Small intestine (tissue), 7 donors: ENCODE measurements around the gene DOLK. TPM values are rescaled to one million over a fixed set of nuclear protein-coding genes. Genes with fewer than 3 reads are reported as not detected.
A peak's percentile ranks its signal among the peaks of the same experiment; 100 is the strongest.

Experiments
- DNase-seq, 2 donors: peaks; one replicate each; pipeline versions ENCODE4 v3.0.0 to v3.0.0-alpha.2; 2013
- FAIRE-seq: peaks from 2 replicates; lab custom pipeline; 2012; peaks lifted over from hg19 to GRCh38; lab: Jason Lieb, UNC
- H3K27ac ChIP-seq, 3 donors: one replicate each; pipeline ENCODE4 v1.5.1; 2013; ENCODE audit warnings: low read length in 2 of 3, mild to moderate bottlenecking in 2 of 3, control low read depth in 1 of 3, inconsistent platforms in 1 of 3, low read depth in 1 of 3, moderate library complexity in 1 of 3
- H3K27me3 ChIP-seq, 3 donors: one replicate each; pipeline ENCODE4 v1.6.1; 2013; ENCODE audit warnings: low read length in 3 of 3, inconsistent platforms in 1 of 3; ENCODE audit not compliant: control insufficient read depth in 3 of 3, insufficient read depth in 3 of 3
- H3K36me3 ChIP-seq, 3 donors: one replicate each; pipeline ENCODE4 v1.6.1; 2013; ENCODE audit warnings: low read length in 3 of 3, inconsistent platforms in 1 of 3, low read depth in 1 of 3, mild to moderate bottlenecking in 1 of 3, moderate library complexity in 1 of 3; ENCODE audit not compliant: control insufficient read depth in 3 of 3, insufficient read depth in 2 of 3
- H3K4me1 ChIP-seq, 3 donors: one replicate each; pipeline ENCODE4 v1.6.1; 2013; ENCODE audit warnings: low read length in 2 of 3, inconsistent platforms in 1 of 3, low read depth in 1 of 3, mild to moderate bottlenecking in 1 of 3, moderate library complexity in 1 of 3; ENCODE audit not compliant: control insufficient read depth in 3 of 3, insufficient read depth in 2 of 3
- H3K4me3 ChIP-seq, 3 donors: one replicate each; pipeline ENCODE4 v1.5.1; 2013; ENCODE audit warnings: low read length in 3 of 3, control low read depth in 1 of 3, inconsistent platforms in 1 of 3, low read depth in 1 of 3, mild to moderate bottlenecking in 1 of 3, moderate library complexity in 1 of 3
- H3K9me3 ChIP-seq, 2 donors: one replicate each; pipeline ENCODE4 v1.6.1; 2013; ENCODE audit warnings: low read depth in 1 of 2, low read length in 1 of 2; ENCODE audit not compliant: control insufficient read depth in 2 of 2, insufficient read depth in 1 of 2
- WGBS, 3 donors: extraction: QIAGEN DNeasy Blood & Tissue Kit; methylation state at CpG; one replicate each; pipeline ENCODE4 v1.1.7; 2013; 5-methylcytosine and 5-hydroxymethylcytosine counted together
- polyA plus RNA-seq, 4 donors: library from polyadenylated mRNA; stranded (reverse) in 3 of 4; unstranded in 1 of 4; fragments of 200-250 nt in 3 of 4; fragments of 120-200 nt in 1 of 4; gene quantifications; one replicate each; pipeline versions ENCODE4 v1.2.1 to v1.2.3, GENCODE V29; 2013
- donor health status: healthy with polysubstance abuse.
- donor health status: control.
- donor health status: control.
- donor health status: Bipolar disorder and iron deficiency.
- donor health status: healthy.

The DOLK gene
- polyA plus RNA-seq, 4 donors, result 2.9 to 15.2 (median 9.2) TPM

DNA sequence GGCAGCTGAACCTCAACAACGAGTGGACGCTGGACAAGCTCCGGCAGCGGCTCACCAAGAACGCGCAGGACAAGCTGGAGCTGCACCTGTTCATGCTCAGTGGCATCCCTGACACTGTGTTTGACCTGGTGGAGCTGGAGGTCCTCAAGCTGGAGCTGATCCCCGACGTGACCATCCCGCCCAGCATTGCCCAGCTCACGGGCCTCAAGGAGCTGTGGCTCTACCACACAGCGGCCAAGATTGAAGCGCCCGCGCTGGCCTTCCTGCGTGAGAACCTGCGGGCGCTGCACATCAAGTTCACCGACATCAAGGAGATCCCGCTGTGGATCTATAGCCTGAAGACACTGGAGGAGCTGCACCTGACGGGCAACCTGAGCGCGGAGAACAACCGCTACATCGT lies 39.0 kb downstream of the DOLK start:
- H3K36me3 ChIP-seq, result peaks cover 15 to 66% (median 20%) of the 10 kb centered on the region in 3 donors
- FAIRE-seq (no peak), DNase-seq (no peak)
- 97 to 98% (median 97%) methylated on average over 24 of the region's 24 CpGs for WGBS, 3 donors
- no peak overlapping the region for H3K27ac ChIP-seq
- H3K4me1 ChIP-seq, result peaks cover 0 to 16% (median 9%) of the 10 kb centered on the region in 3 donors
- no peak overlapping the region for H3K4me3 ChIP-seq
- H3K9me3 ChIP-seq, result no peaks in the 10 kb centered on the region
- no peaks in the 10 kb centered on the region for H3K27me3 ChIP-seq

DNA sequence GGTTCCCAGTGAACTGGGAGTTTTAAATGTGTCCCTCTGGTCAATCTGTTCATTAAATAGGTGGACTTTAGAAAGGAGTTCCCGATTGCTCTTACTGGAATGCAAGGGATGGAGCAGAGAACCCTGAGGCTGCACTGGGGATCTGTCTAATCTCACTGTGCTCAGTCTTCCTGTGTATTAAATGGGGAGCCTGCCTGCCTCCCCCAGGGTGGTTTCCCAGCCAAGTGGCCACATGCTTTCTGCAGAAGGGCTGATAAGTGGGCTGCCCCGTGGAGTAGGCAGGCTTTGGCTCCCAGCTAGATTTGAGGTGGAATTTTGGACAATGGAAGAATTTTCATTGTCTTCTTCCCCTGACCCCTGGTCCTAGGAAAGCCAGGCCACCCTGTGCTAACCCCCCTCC lies 40.7 kb downstream of the DOLK start:
- H3K4me1 ChIP-seq, result peaks cover 0 to 9% (median 4%) of the 10 kb centered on the region in 3 donors
- peaks cover 12 to 61% (median 20%) of the 10 kb centered on the region in 3 donors for H3K36me3 ChIP-seq
- FAIRE-seq (no peak), DNase-seq (no peak)
- WGBS, 3 donors, result 53 to 61% (median 54%) methylated on average over 2 of the region's 2 CpGs
- H3K9me3 ChIP-seq, result no peaks in the 10 kb centered on the region
- H3K27ac ChIP-seq, result no peak overlapping the region
- no peaks in the 10 kb centered on the region for H3K27me3 ChIP-seq
- no peak overlapping the region for H3K4me3 ChIP-seq

DNA sequence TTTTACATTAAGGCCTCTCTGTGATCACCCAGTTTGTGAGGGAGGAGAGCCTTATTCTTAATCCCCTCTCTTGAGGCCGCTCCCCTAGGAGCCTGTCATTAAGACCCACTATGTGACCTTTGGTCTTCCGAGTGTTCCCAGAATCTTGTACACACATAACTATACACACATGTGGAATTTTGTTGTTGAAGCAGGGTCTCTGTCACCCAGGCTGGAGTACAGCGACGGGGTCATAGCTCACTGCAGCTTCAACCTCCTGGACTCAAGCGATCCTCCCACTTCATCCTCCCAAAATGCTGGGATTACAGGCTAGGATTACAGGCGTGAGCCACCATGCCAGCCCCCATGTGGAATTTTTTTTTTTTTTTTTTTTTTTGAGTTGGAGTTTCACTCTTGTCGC lies 41.4 kb downstream of the DOLK start:
- H3K27me3 ChIP-seq, result no peaks in the 10 kb centered on the region
- H3K27ac ChIP-seq, result no peak overlapping the region
- FAIRE-seq (no peak), DNase-seq (no peak)
- 89 to 95% (median 94%) methylated on average over 7 of the region's 7 CpGs for WGBS, 3 donors
- H3K4me1 ChIP-seq, result peaks cover 0 to 4% (median 0%) of the 10 kb centered on the region in 3 donors
- no peaks in the 10 kb centered on the region for H3K9me3 ChIP-seq
- peaks cover 12 to 61% (median 20%) of the 10 kb centered on the region in 3 donors for H3K36me3 ChIP-seq
- H3K4me3 ChIP-seq, result no peak overlapping the region

DNA sequence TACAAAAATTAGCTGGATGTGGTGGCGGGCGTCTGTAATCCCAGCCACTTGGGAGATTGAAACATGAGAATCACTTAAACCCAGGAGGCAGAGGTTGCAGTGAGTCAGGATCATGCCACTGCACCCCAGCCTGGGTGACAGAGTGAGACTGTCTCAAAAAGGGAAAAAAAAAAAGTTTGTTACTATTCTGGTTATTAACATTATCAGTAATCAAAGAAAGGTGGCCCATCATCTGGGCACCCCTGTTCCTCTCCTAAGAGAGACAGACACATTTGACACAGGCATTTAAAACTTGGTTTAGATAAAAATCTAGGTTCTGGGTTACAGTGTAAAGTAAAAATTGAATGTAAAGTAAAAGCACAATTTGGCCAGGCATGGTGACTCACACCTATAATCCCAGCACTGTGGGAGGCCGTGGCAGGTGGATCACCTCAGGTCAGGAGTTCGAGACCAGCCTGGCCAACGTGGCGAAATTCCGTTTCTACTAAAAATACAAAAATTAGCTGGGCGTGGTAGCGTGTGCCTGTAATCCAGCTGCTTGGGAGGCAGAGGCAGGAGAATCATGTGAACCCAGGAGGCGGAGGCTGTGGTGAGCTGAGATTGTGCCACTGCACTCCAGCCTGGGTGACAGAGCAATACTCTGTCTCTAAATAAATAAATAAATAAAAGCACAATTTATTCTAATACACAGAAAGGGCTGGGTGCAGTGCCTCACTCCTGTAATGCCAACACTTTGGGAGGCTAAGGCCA lies 43.4 kb downstream of the DOLK start:
- DNase-seq, result no peak
- peaks cover 0 to 11% (median 0%) of the 10 kb centered on the region in 3 donors for H3K4me1 ChIP-seq
- no peak for FAIRE-seq

DNA sequence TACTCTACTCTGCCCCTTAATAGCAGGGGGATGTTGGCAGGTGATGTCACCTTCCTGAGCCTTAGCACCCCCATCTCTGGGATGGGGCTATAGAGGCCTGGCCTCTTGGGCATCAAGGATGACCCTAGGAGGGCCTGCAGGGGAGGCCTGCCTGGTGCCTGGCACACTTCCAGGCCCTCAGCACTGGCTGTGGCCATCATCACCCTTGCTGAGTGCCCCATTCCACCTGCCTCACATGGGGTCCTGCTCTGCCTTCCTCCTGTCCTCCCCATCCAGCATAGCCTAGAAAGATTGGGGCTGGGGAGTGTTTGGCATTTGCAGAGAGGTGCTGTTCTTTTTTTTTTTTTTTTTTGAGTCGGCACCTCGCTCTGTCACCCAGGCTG lies 44.3 kb downstream of the DOLK start:
- Histone ChIP-seq H3K9me3 (no peaks in the 10 kb centered on the region), H3K27me3 (no peaks in the 10 kb centered on the region), H3K27ac (peak overlapping the region; percentile 47 to 74 (median 73)), H3K4me3 (no peak overlapping the region), H3K4me1 (peaks cover 0 to 11% (median 0%) of the 10 kb centered on the region in 3 donors), H3K36me3 (peaks cover 6 to 52% (median 8%) of the 10 kb centered on the region in 3 donors)
- FAIRE-seq (no peak), DNase-seq (no peak)
- WGBS, 3 donors, result 88% methylated on average over 2 of the region's 2 CpGs; no CpG with 5 or more reads in 1 of the 3 donors

More for the DNA sequence above, 43.4 kb downstream of the DOLK start:
- no peak overlapping the region for H3K4me3 ChIP-seq
- WGBS, 3 donors, result 93 to 95% (median 93%) methylated on average over 10 of the region's 10 CpGs
- H3K27me3 ChIP-seq, result no peaks in the 10 kb centered on the region
- no peak overlapping the region for H3K27ac ChIP-seq
- H3K9me3 ChIP-seq, result no peaks in the 10 kb centered on the region
- peaks cover 12 to 52% (median 13%) of the 10 kb centered on the region in 3 donors for H3K36me3 ChIP-seq

DNA sequence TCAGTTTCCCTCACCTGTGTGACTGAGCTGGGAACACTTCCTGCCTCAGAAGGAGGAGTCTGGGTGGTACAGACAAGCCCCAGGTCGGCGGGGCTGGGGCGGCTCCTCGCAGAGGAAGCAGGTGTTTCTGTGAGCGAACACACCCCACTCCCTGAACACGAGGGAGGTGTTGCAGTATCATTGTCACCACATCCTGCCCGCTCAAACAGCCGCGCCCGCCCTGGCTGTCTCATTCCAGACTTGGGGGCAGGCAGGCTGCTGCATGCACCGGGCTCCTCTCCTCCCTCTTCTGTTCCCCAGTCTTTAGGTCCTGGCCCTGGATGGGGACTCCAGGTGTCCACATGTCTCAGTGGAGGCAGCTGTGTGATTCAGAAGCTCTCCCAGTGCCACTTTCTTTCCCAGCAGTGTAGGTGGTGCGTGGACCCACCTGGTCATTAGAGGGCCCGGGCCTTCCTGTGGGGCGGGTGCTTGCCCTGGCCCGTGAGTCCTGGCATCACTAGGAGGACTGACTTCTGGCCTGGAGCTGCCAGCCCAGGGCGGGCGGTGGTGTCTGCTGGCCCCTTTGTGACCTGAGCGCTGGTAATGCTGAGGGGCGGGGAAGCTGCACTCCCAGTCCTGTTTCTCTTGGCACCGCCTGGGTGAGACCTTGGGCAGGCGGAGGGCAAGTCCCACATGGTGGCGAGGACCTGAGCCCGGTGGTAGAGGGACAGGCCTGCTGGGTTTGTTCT lies 44.9 kb downstream of the DOLK start:
- H3K9me3 ChIP-seq, result no peaks in the 10 kb centered on the region
- no peak overlapping the region for H3K4me3 ChIP-seq
- H3K27me3 ChIP-seq, result no peaks in the 10 kb centered on the region
- H3K4me1 ChIP-seq, result peaks cover 0 to 11% (median 0%) of the 10 kb centered on the region in 3 donors
- H3K27ac ChIP-seq, result peak overlapping the region; percentile 47 to 74 (median 73)
- DNase-seq, result peak; percentile 65 to 77
- WGBS, 3 donors, result 30 to 53% (median 36%) methylated on average over 22 to 23 of the region's 23 CpGs
- peaks cover under 1 to 52% (median 4%) of the 10 kb centered on the region in 3 donors for H3K36me3 ChIP-seq
- FAIRE-seq, result no peak

DNA sequence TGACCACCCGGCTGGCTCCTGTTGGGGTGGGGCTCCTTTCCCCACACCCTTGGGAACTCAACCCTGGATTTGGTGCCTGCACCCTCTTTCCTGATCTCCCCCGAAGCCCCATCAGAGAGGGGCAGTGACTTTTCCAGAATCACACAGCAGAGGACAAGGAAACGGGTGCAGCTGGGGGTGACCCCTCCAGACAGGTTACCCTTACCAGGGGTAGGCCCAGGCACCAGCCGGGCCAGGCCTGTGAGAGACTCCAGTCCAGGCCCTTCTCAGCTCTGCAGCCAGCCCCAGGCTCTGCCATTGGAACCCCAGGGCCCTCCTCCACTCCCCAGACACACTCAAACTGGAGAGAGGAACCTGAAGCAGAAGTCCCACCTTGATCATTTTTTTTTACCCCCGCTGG lies 45.6 kb downstream of the DOLK start:
- no peak for FAIRE-seq
- peaks cover 0 to 11% (median 0%) of the 10 kb centered on the region in 3 donors for H3K4me1 ChIP-seq
- WGBS, 3 donors, result 74 to 79% (median 78%) methylated on average over 4 to 5 of the region's 5 CpGs

DNA sequence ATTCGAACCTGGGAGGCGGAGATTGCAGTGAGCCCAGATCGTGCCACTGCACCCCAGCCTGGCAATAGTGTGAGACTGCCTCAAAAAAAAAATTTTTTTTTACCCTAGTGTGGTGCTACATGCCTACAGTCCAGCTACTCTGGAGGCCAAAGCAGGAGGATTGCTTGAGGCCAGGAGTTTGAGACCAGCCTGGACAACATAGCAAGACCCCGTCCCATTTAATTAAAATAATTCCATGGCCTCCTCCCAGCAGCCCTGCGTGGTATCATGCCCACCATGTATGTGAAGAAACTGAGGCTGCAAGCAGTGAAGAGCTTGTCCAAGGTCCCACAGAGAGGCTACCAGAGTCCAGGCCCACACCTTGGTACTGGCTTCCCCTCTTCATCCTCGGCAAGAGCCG lies 46.0 kb downstream of the DOLK start:
- H3K27ac ChIP-seq, result peak overlapping the region in 1 of 3 donors; percentile 73
- DNase-seq (no peak), FAIRE-seq (no peak)
- no peak overlapping the region for H3K4me3 ChIP-seq
- no peaks in the 10 kb centered on the region for H3K27me3 ChIP-seq
- peaks cover 0 to 11% (median 0%) of the 10 kb centered on the region in 3 donors for H3K4me1 ChIP-seq
- no peaks in the 10 kb centered on the region for H3K9me3 ChIP-seq
- 88 to 94% (median 92%) methylated on average over 5 to 7 of the region's 7 CpGs for WGBS, 3 donors
- peaks cover 0 to 52% (median 0%) of the 10 kb centered on the region in 3 donors for H3K36me3 ChIP-seq

More for the DNA sequence above, 45.6 kb downstream of the DOLK start:
- DNase-seq, result no peak
- Histone ChIP-seq H3K36me3 (peaks cover 0 to 51% (median 0%) of the 10 kb centered on the region in 3 donors), H3K27me3 (no peaks in the 10 kb centered on the region), H3K9me3 (no peaks in the 10 kb centered on the region), H3K27ac (peak overlapping the region; percentile 39 to 73 (median 52)), H3K4me3 (no peak overlapping the region)
